Left colon (tissue), 2 donors: ENCODE measurements around the gene GPRC5D. TPM values are rescaled to one million over a fixed set of nuclear protein-coding genes. Genes with fewer than 3 reads are reported as not detected.

Experiments
- ATAC-seq: fragments of 200-7000 bp; cut with Tn5 transposase; one replicate; pipeline ENCODE4 v1.9.1; 2020; ENCODE audit warnings: mild to moderate bottlenecking, moderate library complexity
- DNase-seq, 2 donors: peaks; one replicate each; pipeline ENCODE4 v3.0.0-alpha.2; 2020
- intact Hi-C, 2 donors: fragments of 100-400 bp; cut with DNase I in 1 of 2; cut with micrococcal nuclease in 1 of 2; formaldehyde crosslinking; loops; one replicate each; pipeline versions ENCODE4 v1.11.2 to v1.14.0; 2022; cut with DNase I, micrococcal nuclease
- total RNA-seq, 2 donors: library from RNA; stranded (reverse); fragmentation: NEBNext Ultra II Directional; extraction: Animal tissue kit (Norgen Biotek cat#: 25700); gene quantifications; one replicate each; pipeline ENCODE4 v1.2.1, GENCODE V29; 2021
- donor health status: DM: no; HTN: no; CAD: no.
- donor health status: DM: yes; HTN: yes; CAD: no.

Gene GPRC5D
- total RNA-seq, 2 donors from 2014 or later: 0.28 TPM; not detected in 1

DNA sequence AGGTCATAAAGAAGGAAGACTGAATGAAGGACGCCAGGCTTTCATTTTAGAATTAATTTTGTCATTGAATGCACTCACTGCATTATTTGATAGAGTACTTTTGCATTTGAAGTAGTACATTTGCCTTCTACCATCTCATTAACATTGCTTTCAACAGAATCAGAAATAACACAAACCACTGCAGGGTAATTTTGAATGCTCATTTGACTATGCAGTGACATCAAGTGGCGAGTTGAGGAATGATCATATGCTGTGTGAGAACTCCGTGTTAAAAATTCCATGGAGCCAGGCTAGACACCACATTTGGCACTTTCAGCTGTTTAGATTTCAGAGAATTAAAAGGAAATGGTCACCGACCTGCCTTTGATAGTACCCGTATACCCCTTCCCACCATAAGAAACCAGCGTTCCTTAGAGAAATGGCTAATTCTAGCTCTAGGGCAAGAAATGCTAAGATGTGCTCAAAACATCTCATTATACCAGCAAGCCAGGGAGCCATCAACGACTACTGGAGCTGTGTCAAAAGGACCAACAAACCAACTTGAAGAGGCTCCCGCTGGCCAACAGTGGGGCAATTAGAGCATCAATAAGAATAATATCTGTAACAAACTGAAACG lies 31.6 kb upstream of the GPRC5D start:
- DNase-seq (no peak), ATAC-seq (peak; percentile 71)
- intact Hi-C loops: no loop called here

DNA sequence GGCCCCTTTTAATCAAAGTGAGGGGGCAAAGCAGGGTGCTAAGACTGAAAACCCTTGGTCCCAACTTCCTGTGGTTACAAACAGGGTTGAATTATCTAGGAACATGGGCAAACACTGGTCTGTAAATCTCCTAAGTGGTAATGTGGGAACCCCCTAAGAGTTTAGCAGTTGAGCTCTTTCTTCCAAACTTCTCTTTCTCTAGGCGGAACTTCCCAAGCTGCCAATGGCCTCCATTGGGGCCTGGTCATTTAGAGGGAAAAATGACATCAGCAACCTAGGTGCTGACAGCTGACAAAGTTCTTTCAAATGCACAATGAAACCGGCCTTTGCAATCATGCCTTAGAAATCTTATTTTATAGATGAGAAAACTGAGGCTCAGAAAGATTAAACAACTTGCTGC lies 30.4 kb upstream of the GPRC5D start:
- DNase-seq (no peak), ATAC-seq (no peak)
- intact Hi-C loops: no loop called here

GRCh38 chr12:12979731-12980259 lies 27.8 kb upstream of the GPRC5D start:
- intact Hi-C loops: no loop called here
- DNase-seq (no peak), ATAC-seq (no peak)

DNA sequence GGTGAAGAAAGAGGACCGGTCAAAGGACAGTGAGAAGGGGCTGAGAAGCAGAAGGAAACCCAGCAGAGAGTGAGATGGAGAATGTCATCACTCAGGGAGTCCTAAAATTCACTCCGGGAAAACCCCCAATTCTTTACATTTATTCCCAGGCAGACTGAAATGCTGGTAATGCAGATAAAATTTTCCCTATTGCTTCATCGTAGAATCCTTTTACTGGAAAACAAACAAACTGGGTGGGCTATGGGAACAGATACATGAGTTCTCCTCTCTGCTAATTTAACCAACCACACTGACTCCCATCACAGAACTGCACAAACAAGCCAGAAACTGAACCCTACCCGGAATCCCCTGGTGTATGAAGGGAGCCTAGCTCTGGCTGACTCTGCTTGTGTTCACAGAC lies 27.2 kb upstream of the GPRC5D start:
- intact Hi-C loops: no loop called here
- ATAC-seq: no peak
- DNase-seq: no peak

- no peak for DNase-seq
- no peak for ATAC-seq
- intact Hi-C loops: no loop called here
These were observed 25.3 kb upstream of the GPRC5D start for GRCh38 chr12:12977231-12977630.

GRCh38 chr12:12976366-12976765 lies 24.4 kb upstream of the GPRC5D start:
- no peak for DNase-seq
- intact Hi-C loops: no loop called here
- ATAC-seq: peak; percentile 26

GRCh38 chr12:12975322-12976077 lies 23.5 kb upstream of the GPRC5D start:
- ATAC-seq (peak; percentile 93), DNase-seq (peak; percentile 51 to 57)
- intact Hi-C loops: no loop called here

DNA sequence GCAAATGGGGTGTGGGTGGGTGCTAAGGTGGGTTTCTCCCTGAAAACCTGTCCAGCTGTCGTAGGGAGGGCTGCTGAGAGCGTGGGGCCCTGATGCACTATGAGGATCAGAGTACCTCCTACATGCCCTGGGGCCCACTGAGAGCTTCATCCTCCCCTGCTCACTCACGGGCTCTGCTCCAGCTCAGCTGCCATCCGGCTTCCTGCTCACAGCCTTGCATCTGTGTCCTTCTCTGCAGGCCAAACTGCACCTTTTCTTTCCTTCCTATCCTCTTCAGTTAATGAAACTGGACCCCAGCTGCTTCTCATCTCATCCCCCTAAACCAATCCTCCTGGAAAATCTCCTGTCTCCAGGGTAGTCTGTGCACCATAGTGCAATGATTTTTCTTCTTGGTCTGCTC lies 22.2 kb upstream of the GPRC5D start:
- intact Hi-C loops: no loop called here
- DNase-seq (no peak), ATAC-seq (no peak)

DNA sequence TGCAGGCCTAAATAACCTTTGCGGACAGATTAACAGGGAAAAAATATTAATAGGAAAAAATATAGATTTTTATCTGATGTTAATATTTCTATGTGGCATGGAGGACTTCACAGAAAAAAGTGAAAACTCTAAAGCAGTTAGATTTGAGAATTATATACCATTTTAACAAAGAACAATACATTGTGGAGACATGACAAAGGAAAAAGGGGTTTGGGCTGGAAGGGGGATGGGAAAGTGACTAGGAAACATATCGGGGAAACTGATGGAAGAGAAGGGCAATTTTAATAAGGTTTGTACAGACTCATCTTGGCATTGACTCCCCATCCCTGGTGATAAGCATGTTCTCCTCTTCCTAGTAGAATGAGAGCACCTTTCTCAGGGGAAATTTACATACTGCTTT lies 21.0 kb upstream of the GPRC5D start:
- DNase-seq (no peak), ATAC-seq (no peak)
- intact Hi-C loops: no loop called here

DNA sequence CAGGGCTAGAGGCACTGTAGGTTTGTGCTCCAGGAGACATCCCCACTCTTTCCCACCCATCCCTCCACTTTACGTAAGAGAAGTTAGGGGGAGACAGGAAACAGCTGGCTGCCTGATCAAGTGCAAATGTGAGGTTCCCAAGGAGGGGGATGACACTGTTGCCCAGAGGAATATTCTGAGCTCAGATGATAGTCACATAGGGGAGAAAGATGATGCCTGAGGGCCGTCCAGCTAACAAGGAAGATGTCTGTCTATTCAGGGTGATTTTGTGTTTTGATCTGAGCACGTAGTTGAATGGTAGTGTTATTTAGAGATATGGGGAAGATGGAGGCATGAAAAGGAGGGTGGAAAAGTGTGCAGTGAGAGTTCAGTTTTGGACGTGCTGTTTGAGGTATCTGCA lies 13.9 kb upstream of the GPRC5D start:
- intact Hi-C loops: no loop called here
- DNase-seq (no peak), ATAC-seq (no peak)

DNA sequence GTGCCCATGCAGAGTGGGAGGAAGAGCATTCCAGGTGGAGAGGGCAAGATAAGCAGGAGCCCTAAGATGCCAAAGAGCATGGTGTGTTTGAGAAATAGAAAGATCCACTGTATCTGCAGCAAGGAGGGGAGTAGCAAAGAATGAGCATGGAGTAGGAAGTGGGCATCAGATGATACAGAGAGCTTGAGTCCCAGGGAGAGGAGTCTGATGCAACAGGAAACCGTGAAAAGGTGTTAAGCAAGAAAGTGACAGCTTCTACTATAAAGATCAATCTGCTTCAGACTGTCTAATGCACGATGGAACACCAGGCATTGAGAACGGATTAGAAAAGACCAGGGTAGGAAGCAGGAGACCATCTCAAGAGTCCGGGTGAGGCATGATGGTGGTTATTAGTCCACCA lies 12.3 kb upstream of the GPRC5D start:
- DNase-seq: no peak
- no peak for ATAC-seq
- intact Hi-C loops: no loop called here

- intact Hi-C loops: no loop called here
- ATAC-seq: no peak
These were observed 8.8 kb upstream of the GPRC5D start for GRCh38 chr12:12960639-12961209.

DNA sequence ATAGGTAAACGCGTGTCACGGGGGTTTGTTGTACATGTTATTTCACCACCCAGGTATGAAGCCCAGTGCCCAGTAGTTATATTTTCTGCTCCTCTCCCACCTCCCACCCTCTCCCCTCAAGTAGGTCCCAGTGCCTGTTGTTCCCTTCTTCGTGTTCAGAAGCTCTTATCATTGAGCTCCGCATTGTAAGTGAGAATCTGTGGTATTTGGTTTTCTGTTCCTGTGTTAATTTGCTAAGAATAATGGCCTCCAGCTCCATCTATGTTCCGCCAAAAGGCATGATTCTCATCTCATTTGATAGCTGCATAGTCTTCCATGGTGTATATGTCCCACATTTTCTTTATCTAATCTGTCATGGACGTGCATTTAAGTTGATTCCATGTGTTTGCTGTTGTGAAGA lies 6.9 kb upstream of the GPRC5D start:
- ATAC-seq: no peak

More at GRCh38 chr12:12960639-12961209, 8.8 kb upstream of the GPRC5D start:
- DNase-seq: no peak

DNA sequence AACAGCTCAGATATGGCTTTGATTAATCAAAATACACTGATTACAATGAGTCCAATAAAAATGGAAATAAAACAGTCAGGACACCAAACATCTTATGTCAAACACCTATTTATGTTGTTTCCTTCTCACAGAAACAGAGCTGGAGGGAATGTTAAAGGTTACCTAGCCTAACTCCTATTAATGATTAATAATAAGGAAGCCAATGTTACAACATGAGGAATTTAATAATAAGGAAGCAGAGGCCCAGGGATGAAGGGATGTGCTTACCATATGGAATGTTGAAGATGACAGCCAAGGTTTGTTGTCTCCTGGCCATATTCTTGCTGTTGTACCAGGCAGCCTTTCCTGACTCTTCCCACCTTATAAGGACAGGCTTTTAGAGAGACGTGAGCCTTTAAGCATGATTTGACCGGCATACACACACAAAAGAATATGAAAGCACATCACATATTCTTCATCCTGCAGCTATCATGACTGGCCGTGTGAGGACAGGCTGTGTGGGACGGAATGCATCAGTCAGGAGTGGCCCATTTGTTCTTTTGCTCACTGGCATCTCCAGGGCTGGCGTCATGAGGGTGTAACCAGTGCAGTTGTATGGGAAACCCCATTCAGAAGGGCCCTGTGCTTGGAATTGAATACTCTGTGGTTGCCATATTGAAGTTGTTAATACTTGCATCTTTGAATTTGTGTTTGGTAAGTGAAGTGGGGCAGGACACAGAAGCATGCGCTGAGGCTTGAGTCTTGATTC lies 3.1 kb upstream of the GPRC5D start:
- ATAC-seq (no peak), DNase-seq (no peak)
- intact Hi-C loops: no loop called here

More for the DNA sequence above, 6.9 kb upstream of the GPRC5D start:
- no peak for DNase-seq
- intact Hi-C loops: no loop called here

DNA sequence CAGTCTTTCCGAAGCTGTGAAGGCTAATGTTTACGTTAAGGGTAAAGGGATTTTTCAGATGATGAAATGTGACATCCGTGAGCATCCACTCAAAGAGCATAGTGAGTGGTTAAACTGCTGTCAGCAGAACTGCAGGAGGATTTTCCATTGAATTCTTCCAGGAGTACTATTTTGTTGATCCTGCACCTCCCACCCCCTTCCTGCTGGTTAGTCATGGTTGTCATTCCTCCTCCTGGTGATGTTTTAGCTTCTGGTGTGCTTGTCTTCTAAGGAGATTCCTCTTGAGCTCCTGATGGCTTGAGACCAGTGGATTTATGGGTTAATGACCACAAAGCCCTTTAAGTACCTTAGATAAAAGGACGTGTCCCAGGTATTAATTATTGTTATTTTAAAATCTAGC lies 2.4 kb upstream of the GPRC5D start:
- ATAC-seq: no peak
- intact Hi-C loops: no loop called here
- no peak for DNase-seq

DNA sequence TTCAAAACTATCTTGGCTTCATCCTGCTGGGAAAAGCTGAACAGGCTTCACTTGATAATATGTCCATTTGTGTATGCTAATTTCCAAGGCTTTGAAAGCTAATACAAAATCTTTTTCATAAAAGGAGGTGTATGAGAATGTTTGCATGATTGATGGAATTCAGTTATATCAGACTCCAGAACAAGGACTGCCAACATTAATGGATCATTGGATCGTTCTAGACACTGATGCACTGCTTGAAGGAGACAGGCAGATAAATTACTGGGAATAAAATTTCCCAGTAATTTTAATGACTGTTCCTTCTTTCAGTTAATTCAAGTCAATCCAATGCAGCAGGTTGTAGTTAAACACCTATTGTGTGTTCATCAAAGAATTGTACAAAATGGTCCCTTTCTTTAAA lies 466 bp downstream of the GPRC5D start:
- no peak for DNase-seq
- intact Hi-C loops: no loop called here
- no peak for ATAC-seq

DNA sequence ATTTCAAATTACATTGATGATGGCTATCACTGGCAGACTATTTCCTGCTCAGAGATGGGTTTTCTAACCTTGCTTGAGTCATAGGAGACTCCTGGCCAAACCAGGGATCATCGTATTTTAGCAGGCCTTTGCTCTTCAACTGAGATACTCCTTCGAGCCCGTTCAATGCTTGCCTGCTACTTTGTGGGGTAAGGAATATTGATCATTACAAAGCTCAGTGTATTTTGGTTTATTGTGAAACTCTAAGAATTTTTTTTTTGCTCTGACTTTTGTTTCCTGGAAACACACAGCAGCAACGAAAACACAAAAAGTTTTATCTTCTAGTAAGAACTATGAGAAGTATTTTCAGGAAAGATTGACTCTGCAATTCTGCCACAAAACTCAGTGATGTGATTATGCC lies 4.1 kb downstream of the GPRC5D start:
- DNase-seq (no peak), ATAC-seq (no peak)
- intact Hi-C loops: no loop called here

DNA sequence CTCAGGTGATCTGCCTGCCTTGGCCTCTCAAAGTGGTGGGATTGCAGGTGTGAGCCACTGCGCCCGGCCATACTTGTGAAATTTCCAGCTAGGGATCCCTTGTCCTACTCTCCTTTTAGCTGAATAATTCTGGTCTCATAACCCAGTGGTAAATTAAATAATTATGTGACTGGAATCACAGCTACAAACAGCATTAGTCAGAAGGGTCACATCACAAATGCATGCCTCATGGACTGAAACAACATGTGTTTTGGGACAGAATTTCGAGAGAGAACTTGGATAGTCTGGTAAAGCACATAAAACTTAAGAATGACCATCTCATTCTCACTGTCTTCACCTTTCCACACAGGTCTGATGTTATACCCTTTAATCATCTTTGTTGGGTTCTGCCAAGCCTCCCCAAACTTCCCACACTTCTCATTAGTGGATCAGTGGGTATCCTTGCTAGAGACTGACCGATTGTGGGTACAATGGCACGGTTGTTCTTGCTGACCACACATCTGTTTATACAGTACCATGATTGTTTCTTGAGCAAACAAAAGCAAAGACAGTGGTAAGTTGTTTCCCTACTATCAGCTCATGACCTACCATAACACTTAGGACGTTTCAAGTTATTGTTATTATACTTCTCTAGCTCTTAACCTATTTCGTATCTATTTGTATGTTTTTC lies 5.1 kb downstream of the GPRC5D start:
- no peak for DNase-seq
- intact Hi-C loops: no loop called here
- peak; percentile 67 for ATAC-seq

GRCh38 chr12:12945591-12945990 lies 6.4 kb downstream of the GPRC5D start:
- intact Hi-C loops: no loop called here
- ATAC-seq: no peak
- no peak for DNase-seq
